ENCODE measurements around the gene SLC13A3.

Gene SLC13A3

DNA sequence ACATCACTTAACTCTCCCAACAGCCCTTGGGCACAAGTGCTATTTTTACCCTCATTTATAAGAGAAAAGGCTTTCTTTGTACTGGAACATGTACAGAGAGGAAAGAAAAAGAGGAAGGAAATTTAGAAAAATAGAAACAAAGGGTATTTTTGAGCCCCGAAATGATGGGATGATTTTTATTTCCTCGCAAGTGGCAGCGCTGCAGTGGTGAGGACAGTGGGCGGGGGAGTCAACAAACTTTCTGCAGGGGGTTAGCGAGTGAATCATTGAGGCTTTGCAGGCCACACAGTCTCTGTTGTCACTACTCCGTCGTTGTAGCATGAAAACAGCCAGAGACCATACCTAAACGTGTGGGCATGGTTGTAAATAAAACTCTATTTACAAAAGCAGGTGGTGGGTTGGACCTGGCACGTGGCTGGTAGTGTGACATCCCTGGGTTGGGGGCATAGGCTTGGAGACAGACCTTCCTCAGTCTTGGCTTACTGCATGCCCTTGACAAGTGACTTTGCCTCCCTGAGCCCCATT lies 75.3 kb downstream of the SLC13A3 start:
- no peak for DNase-seq (ENCODE audit: low read depth)

DNA sequence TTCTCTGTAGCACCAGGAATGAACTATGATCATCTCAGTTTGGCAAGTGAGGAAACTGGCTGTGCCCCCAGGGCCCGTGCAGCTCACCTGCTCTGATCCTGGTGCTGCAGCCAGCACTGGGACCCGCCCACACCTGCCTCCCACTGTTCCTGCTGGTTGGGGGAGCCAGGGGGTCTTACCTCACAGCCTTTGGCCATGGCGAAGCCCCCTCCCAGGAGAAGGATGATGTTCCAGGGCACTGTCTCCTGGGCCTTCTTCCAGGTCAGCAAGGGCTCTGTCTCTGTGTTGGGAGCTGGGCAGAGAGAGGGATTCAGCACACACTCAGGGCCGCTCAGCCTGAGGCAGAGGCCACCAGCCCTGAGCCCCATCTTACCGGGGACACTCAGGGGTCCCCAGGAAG lies 75.9 kb downstream of the SLC13A3 start:
- DNase-seq (ENCODE audit: low read depth): no peak

DNA sequence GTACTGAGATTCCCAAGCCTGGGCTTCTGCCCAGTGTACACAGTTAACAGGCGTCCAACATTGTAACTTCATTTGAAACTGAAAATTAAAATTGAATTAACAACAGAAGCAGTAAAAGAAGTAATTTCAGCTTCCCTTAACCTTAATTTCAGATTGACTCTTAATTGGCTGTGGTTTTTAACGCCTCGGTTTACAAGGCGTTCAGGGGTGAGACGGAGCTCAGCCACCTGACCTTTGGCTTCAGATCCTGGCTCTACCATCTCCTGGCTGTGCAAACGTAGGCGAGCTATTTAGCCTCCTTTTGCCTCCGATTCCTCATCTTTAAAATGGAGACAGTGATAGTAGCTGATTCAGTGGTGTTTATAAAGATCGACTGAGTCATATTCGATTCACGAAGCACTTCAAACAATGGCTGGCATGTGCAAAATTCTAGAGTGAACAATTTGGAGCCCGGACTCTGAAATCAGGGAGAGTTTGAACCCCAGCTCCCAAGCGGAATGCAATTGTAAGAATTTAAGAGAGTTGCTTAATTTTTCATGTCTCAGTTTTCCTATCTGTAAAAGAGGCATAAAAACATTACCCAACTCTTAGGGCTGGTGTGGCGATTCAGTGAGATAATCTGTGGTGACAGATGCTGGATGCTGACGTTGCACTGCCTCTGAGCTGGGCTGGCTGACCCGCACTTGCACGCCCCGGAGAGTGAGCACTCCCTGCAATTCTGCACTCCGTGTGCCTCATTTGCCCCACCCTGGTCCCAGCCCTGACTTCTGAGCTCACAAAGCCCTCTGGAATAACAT lies 77.3 kb downstream of the SLC13A3 start:
- DNase-seq (ENCODE audit: low read depth): no peak

DNA sequence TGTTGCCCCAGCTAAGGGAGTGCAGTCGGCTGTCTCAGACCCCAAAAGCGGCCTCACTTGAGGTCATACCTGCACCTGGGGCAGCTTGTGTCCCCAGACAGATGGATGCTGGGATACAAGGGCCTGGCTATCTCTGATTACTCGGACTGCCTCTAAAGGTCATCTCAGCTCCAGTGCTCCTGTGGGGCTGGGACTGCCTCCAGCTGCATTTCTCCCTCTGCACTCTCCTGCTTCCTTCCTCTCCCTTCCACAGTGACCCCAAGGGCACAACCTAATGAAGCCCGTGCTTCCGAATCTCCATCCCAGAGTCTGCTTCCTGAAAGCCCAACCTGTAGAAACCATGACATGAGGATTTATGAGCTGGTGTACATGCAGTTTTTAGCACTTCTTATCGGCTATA lies 78.0 kb downstream of the SLC13A3 start:
- no peak for DNase-seq (ENCODE audit: low read depth)

DNA sequence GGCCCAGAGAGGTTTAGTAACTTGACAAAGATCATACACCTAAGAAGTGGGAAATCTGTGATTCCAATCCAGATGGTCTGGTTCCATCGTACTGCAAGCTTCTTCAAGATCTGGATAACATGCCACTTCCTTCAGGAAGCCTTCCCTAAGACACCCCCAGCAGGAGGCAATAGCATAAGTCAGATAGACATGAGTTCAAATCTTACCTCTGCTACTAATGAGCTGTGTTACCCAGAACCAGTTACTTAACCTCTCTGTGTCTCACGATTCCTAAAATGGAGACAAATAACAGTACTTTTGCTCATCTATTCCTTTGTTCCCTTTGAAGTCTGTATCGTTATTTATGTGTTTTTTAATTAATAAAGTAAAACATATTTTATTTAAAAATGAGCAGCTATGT lies 78.5 kb downstream of the SLC13A3 start:
- no peak for DNase-seq (ENCODE audit: low read depth)

DNA sequence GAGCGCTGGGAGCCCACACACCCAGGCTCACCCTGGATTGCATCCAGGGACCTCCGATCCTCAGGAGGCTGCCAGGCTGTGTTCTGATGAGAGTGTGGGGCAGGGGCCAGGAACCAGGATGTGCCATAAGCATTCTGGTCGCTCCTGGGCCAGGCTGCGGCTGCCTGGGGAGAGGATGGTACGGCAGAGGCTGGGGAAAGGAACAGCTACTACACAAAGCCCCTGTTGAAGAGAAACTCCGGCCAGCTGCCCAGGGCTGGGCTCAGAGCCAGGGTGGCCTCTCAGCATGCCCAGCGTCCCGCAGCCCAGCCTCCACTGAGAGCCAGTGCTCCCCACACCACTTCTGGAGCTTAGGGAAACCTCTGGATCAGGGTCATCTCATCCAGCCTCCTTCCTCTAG lies 79.1 kb downstream of the SLC13A3 start:
- DNase-seq (ENCODE audit: low read depth): no peak

DNA sequence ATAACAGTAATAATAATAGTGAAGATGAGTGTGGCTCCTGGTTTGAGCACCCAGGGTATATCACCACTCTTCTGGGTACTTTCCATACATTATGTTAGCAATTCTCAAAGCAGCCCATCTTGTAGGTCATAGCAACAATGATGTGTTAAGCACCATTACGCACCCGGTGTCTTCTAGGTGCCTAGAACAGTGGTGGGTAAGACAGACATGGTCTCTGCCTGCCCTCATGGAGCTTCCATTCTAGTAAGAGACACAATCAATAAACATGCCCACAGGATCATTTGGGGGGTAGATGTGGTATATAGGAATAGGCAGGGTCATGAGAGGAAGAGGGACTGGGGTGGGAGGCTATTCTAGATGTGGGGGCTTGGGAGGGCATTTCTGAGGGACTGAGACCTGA lies 79.8 kb downstream of the SLC13A3 start:
- DNase-seq (ENCODE audit: low read depth): no peak

DNA sequence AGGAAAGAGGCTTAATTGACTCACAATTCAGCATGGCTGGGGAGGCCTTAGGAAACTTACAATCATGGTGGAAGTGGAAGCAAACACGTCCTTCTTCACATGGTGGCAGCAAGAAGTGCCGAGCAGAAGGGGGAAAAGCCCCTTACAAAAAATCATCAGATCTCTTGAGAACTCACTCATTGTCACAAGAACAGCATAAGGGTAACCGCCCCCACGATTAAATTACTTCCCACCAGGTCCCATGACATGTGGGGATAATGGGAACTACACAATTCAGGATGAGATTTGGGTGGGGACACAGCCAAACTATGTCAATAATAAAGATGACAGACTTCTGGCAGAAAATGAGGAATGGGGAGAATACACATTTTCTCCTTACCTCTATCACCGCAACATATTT lies 80.3 kb downstream of the SLC13A3 start:
- no peak for DNase-seq (ENCODE audit: low read depth)

DNA sequence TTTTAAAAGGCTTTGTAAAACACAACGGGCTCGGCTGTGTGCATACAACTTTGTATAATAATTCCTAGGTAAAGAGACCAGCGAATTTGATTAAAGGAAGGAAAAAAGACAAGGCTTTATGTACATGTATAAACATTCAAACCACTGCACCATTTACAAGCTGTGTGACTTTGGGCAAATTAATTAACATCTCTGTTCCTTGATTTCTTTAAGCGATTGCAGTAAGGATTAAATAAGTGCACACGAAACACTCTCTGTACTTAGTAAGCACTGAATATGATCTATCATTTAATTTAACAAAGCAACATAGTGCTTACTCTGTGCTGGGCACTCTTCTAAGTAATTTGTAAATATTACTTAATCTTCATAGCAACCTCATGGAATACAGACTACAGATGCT lies 81.3 kb downstream of the SLC13A3 start:
- DNase-seq (ENCODE audit: low read depth): no peak

DNA sequence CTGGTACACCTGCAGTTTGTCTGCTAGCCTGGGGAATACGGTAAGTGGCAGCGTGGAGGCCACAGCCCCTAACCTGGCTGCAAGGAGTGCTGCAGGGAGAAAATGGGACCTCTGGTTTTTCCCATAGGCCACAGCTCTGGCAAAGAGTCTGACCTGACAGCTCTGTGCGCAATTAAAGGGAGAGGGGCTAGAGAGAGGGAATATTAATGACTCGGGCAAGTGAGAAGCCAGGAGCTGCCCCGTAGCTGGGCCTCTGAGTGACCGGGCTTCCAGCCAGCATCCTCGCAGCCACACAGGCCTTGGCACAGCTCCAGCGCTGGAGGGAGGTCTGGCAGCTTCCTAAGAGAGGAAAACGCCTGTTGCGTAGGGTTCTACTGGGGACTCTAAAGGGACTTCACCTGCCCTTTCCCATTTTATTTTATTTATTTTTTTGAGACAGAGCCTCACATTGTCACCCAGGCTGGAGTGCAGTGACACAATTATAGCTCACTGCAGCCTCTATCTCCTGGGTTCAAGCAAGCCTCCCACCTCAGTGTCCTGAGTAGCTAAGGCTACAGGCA lies 82.6 kb downstream of the SLC13A3 start:
- peak; percentile 66 for DNase-seq (ENCODE audit: low read depth)

DNA sequence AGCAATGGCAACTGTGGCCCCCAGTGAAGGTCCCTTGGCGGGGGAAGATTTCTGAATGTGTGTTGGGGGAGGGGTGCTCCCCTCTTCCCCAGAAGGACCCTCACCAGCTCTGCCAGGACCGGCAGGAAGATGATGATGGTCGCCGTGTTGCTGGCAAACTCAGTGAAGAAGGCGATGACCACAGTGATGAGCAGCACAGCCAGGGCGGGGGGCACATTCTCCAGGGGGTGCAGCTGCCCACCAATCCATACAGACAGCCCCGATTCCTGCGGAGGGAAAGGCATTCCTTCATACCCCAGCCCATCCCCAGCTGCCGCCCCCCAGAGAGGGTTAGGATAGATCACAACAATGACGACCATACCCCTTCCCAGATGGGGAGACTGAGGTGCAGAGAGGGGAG lies 85.1 kb downstream of the SLC13A3 start:
- no peak for DNase-seq (ENCODE audit: low read depth)

DNA sequence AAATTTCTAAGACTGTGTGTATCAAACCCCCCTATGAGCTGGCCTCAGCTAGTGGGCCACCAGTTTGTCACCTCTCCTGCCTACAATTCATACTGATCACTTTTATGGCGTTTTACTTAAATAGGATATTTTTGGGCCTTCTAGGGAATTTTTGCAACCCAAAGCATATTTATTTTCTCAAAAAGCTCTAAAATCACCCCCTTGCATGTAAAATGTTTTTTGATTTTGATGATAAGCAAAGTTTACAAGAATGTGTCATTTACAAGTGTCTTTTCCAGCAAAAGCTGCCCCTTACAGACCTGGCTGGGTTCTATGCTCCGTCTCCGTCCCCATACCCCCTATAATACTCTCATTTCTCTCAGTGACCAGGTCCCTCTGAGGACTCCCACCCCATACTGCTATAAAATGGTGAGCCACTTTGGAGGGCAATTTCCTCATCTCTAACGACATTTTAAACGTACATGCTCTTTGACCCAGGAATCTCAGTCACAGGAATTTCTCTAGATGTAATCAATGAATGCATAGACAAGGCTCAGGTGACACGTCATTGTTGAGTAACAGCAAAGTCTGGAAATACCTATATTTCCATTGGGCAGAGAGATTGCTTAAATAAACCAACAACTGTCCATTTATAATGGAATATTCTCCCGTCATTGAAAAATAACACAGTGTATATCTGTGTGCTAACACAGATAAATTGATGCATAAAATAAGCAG lies 86.9 kb downstream of the SLC13A3 start:
- no peak for DNase-seq (ENCODE audit: low read depth)

DNA sequence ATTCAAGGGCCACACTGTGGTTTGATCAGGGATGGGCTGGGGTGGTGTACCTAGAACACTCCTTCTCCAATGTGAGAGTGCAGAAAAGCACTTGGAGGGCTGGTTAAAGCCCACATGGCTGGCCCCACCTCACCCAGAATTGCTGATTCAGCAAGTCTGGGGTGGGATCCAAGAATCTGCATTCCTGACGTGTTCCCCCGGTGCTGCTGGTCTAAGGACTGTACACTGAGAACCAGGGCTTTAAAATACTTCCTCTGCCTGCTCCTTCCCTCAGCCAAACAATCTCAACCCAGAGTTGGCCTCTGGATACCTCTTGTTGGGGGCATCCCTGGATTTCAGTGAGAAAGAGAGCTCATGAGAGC lies 87.4 kb downstream of the SLC13A3 start:
- DNase-seq (ENCODE audit: low read depth): no peak

DNA sequence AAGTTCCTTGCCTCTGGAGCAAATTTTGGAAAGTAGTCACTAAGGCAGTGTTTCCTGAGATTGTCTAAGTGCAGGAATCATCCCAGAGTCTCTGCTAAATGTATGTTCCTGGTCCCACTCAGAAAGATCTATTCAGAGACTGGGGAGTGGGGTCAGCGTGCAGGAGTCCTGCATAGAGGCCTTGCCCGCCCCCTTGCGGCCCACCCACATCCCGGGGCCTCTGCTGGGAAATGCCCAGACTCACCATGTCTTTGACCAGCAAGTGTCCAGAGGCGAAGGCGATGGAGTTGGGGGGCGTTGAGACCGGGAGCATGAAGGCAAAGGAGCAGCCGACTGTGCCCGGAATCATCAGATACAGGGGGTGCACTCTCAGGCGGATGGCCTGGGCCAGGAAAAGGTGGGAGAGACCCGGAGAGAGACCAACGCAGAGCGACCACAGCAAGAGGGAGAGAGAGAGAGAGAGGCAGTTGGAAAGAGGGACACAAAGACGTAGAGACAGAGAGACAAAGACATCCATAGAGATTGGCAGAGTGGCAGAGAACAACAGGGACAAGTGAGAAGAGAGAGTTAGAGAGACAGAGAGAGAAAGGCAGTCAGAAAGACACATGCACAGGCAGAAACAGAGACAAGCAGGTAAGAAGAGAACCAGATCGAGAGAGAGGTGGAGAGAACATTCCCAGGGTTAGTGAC lies 87.9 kb downstream of the SLC13A3 start:
- no peak for DNase-seq (ENCODE audit: low read depth)

DNA sequence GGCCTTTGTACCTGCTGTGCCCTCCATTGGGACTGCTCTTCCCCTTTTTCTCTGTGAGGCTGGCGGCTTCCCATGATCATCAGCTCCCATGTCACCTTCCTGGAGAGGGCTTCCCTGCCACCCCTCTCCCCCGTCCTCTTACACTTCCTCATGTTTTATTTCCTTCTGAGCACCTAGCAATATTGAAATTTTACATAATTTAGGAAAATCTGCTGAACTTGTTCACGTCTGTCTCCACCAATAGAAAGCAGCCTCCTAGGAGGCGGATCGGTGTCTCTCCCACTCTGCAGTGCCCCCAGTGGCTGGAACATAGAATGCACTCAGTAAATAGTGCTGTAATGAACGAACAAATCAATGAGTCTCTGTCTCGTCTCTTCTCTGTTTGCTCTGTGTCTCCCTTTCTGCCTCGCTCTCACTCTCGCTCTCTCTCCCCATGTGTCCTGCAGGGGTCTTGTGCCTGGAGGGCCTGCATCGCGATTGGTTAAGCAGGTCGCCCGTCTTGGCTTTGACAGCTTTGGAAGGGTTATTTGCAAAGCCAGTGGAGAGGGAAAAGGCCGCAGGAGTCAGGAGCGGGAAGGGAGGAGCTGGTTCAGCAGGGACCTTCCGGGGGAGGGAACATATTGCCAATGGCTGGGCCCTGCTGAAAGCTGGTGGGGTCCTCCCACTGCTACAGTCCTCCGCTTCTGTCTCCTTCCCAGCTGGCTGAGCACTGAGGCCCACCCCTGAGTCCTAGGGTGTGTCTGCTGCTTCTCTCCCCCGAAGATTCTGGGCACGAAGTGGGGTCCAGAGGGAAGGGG lies 88.7 kb downstream of the SLC13A3 start:
- DNase-seq (ENCODE audit: low read depth): peak; percentile 45

DNA sequence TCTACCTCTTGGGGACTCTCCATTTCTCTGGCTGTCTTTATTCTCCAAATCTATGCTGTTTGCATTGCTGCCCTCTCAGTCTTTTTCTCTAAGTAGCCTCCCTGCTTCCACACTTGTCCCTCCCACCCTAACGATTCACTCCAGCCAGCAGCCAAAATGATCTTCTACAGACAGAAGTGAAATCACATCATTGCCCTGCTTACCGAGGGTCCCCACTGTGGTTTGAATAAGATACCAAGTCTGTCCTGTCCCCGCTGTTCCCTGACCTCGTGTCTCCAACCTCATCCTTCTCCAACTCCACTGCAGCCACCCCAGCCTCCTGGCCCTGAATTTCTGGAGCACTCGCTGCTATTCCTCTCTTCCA lies 89.3 kb downstream of the SLC13A3 start:
- no peak for DNase-seq (ENCODE audit: low read depth)

DNA sequence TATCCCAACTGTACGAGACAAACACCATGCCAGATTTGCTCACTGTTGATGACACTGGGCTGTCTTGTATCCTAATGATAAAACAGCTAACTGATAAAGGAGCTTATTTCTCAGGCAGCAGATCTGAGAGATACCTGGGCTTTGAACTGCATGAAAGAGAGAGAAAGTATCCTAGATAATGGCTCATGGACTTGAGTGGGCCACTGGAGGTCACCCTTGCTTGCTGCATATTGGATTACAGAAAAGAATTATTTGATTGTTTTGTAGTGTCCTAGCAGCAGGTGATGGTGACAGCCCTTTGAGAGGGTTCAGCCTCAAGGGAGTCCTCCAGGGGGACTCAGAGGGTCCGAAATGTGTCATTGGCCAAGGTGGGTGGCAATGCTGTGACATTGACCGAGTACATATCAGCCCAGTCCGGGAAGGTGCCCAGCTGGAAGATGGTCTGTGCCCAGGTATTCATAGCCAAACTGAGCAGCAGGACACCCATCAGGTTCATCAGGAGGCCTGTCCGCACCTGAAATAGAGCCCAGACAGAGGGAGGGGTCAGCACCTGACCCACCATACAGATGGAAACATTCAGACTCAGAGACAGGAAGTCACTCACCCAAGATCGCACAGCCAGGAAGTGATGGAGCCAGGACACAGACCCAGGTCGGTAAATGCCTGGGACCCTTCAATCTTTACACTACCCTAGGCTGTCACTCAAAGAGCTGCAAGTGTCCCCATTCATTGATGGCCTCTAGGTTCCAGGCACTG lies 91.4 kb downstream of the SLC13A3 start:
- no peak for DNase-seq (ENCODE audit: low read depth)

DNA sequence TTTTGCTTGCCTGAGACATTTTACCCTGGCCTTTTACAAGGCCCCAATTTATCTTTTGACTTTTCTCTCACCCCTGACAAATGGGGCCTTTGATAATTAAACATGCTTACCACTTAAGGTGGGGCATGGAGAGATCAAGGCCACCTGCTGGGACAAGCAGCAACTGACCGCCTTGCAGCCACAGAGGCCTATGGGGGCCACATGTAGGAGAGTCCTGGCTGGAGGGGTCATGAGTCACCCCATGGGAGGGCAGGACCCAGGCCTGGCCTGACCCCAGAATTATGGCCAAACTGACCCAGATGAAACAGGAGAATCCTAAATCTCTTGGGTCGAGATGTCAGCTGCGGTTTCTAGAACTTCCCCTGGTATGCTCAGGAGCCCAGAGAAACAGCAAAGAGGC lies 92.3 kb downstream of the SLC13A3 start:
- DNase-seq (ENCODE audit: low read depth): no peak

DNA sequence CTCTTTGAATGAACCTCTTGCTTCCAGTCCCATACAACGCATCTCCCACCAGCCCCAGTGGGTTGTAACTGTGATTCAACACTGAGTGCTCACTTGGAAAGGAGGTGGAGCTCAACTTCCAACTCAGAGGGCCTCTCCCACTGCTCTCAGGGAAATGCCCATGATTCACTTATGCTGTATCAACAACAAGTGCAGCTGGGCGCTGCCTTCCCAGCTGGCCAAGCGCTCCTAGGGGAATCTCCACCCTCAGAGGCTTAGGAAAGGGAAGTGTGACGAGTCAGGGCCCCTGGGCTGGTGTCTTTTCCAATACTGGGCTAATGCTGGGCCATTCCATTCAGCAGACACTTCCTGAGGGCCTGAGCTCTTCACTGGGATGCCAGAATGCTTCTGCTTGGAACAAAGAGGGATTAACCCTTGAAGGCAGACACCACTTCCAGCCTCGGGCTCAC lies 92.7 kb downstream of the SLC13A3 start:
- DNase-seq (ENCODE audit: low read depth): peak; percentile 44

DNA sequence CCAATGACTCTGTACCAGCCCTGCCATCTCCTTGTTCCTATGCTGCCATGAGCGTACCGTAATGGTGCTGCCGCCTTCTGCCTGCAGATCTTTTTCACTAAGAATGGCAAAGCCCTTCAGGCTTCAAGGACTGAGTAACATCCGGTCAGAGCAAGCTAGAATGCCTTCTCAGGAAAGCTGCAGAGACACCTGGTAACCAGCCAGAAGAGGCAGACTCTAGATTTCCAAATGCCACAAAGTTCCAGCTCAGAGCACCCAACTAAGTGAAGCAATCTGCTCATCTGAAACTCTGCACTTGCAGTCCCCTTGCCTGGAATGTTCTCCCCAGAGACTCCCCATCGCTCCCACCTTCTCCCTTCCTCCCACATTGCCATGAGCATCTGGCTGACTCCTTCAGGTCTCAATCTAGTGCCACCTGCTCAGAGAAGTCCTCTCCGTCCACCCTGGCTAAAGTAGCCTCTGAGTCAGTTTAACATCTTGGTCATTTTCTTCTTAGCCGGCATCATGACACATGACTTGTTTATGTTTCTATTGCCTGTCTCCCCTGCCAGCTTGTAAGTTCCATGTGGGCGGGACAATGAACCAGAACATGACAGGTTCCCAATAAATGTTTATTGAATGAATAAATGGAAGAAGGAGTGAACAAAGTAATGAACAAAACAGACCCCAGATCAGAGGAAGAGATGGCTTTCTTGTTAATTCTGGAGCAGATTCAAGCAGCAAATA lies 93.9 kb downstream of the SLC13A3 start:
- peak; percentile 79 for DNase-seq (ENCODE audit: low read depth)
